ENCODE data around the gene KIF26B. TPM values are rescaled to one million over a fixed set of nuclear protein-coding genes. Genes with fewer than 3 reads are reported as not detected.

KIF26B gene
- total and polyA plus RNA-seq, 7 donors: 0.01 to 0.32 (median 0.06) TPM

GRCh38 chr1:245116131-245116530, 38.7 kb upstream of the KIF26B start:
- H3K4me3 ChIP-seq: no peak overlapping the region
- 94 to 95% (median 94%) methylated on average over 4 of the region's 4 CpGs for WGBS, 3 donors
- no peak overlapping the region for H3K27ac ChIP-seq
- ATAC-seq: no peak
- DNase-seq: no peak
- no peak for TF ChIP-seq CTCF (IDR thresholded peaks at IDR 0.05)
- no peaks in the 10 kb centered on the region for H3K4me1 ChIP-seq
- H3K27me3 ChIP-seq (ENCODE audit: insufficient read depth in 3 of 3, low read length in 2 of 3): no peaks in the 10 kb centered on the region
- H3K9me3 ChIP-seq: no peaks in the 10 kb centered on the region
- H3K36me3 ChIP-seq (ENCODE audit: insufficient read depth in 1 of 2, low read depth in 1 of 2): no peaks in the 10 kb centered on the region
- intact Hi-C loops (cut with DNase I): no loop called here

GRCh38 chr1:245116751-245117150, 38.0 kb upstream of the KIF26B start:
- intact Hi-C loops (cut with DNase I): no loop called here
- Histone ChIP-seq H3K4me3 (no peak overlapping the region), H3K27me3 (ENCODE audit: insufficient read depth in 3 of 3, low read length in 2 of 3) (no peaks in the 10 kb centered on the region), H3K36me3 (ENCODE audit: insufficient read depth in 1 of 2, low read depth in 1 of 2) (no peaks in the 10 kb centered on the region), H3K9me3 (no peaks in the 10 kb centered on the region), H3K27ac (no peak overlapping the region), H3K4me1 (no peaks in the 10 kb centered on the region)
- WGBS, 3 donors: 78 to 83% (median 81%) methylated on average over 3 of the region's 3 CpGs
- no peak for TF ChIP-seq CTCF (IDR thresholded peaks at IDR 0.05)
- ATAC-seq (no peak), DNase-seq (no peak)

- ATAC-seq: no peak
- intact Hi-C loops (cut with DNase I): no loop called here
- Histone ChIP-seq H3K27ac (no peak overlapping the region), H3K9me3 (no peaks in the 10 kb centered on the region), H3K4me3 (no peak overlapping the region), H3K27me3 (ENCODE audit: insufficient read depth in 3 of 3, low read length in 2 of 3) (no peaks in the 10 kb centered on the region), H3K36me3 (ENCODE audit: insufficient read depth in 1 of 2, low read depth in 1 of 2) (no peaks in the 10 kb centered on the region), H3K4me1 (no peaks in the 10 kb centered on the region)
- DNase-seq: no peak
- WGBS, 3 donors: 82 to 90% (median 85%) methylated on average over 7 of the region's 7 CpGs
- TF ChIP-seq CTCF (IDR thresholded peaks at IDR 0.05): no peak
These were observed 36.7 kb upstream of the KIF26B start for GRCh38 chr1:245118066-245118465.

- intact Hi-C loops (cut with DNase I): no loop called here
- H3K9me3 ChIP-seq: no peaks in the 10 kb centered on the region
- TF ChIP-seq CTCF (IDR thresholded peaks at IDR 0.05): no peak
- H3K4me1 ChIP-seq: no peaks in the 10 kb centered on the region
- WGBS, 3 donors: 91 to 97% (median 94%) methylated on average over 2 of the region's 2 CpGs
- no peaks in the 10 kb centered on the region for H3K27me3 ChIP-seq (ENCODE audit: insufficient read depth in 3 of 3, low read length in 2 of 3)
- DNase-seq (no peak), ATAC-seq (no peak)
- no peak overlapping the region for H3K27ac ChIP-seq
- no peak overlapping the region for H3K4me3 ChIP-seq
- H3K36me3 ChIP-seq (ENCODE audit: insufficient read depth in 1 of 2, low read depth in 1 of 2): no peaks in the 10 kb centered on the region
These were observed 36.0 kb upstream of the KIF26B start for GRCh38 chr1:245118806-245119205.

- H3K27me3 ChIP-seq (ENCODE audit: insufficient read depth in 3 of 3, low read length in 2 of 3): no peaks in the 10 kb centered on the region
- H3K36me3 ChIP-seq (ENCODE audit: insufficient read depth in 1 of 2, low read depth in 1 of 2): no peaks in the 10 kb centered on the region
- TF ChIP-seq CTCF (IDR thresholded peaks at IDR 0.05): no peak
- ATAC-seq (no peak), DNase-seq (no peak)
- H3K27ac ChIP-seq: no peak overlapping the region
- no peaks in the 10 kb centered on the region for H3K9me3 ChIP-seq
- H3K4me3 ChIP-seq: no peak overlapping the region
- H3K4me1 ChIP-seq: no peaks in the 10 kb centered on the region
- intact Hi-C loops (cut with DNase I): no loop called here
- 86 to 88% (median 87%) methylated on average over 7 of the region's 7 CpGs for WGBS, 3 donors
These were observed 33.3 kb upstream of the KIF26B start for GRCh38 chr1:245121523-245121922.
